ENCODE data around the gene RPRD1B.

GRCh38 chr20:37991157-37991866, 42.2 kb upstream of the RPRD1B start:
- TF ChIP-seq USF2 (IDR thresholded peaks at IDR 0.05; ENCODE audit: low read depth, low read length), result no peak
- TF ChIP-seq CTCF (conservative IDR thresholded peaks at IDR 0.05; ENCODE audit: low read depth, low read length), result no peak
- TF ChIP-seq POLR2A (IDR thresholded peaks at IDR 0.05; ENCODE audit: low read depth, low read length), result no peak
- no peak for TF ChIP-seq RAD21 (IDR thresholded peaks at IDR 0.05; ENCODE audit: low read length)
- no peak for TF ChIP-seq CHD1 (IDR thresholded peaks at IDR 0.05; ENCODE audit: low read depth, low read length)
- no peak for TF ChIP-seq MAFK (IDR thresholded peaks at IDR 0.05; ENCODE audit: low read depth, low read length)
- TF ChIP-seq RCOR1 (IDR thresholded peaks at IDR 0.05; ENCODE audit: insufficient replicate concordance, low read length), result no peak
- no peak for TF ChIP-seq RFX5 (IDR thresholded peaks at IDR 0.05; ENCODE audit: low read depth, low read length)
- TF ChIP-seq MXI1 (IDR thresholded peaks at IDR 0.05; ENCODE audit: borderline replicate concordance, low read depth, low read length), result no peak

All from IMR-90 (cell line).